Measurements from ENCODE around the gene ALOX12.

GRCh38 chr17:6947745-6948144, 48.1 kb upstream of the ALOX12 start:
- TF ChIP-seq CTCF (IDR thresholded peaks at IDR 0.05) (no peak), EP300 (IDR thresholded peaks at IDR 0.05; ENCODE audit: low read depth) (no peak)
